ENCODE results near the gene CHST3. TPM values are rescaled to one million over a fixed set of nuclear protein-coding genes. Genes with fewer than 3 reads are reported as not detected.

Gene CHST3
- total and polyA plus RNA-seq, 9 donors: 16.4 to 69.2 (median 36.1) TPM

DNA sequence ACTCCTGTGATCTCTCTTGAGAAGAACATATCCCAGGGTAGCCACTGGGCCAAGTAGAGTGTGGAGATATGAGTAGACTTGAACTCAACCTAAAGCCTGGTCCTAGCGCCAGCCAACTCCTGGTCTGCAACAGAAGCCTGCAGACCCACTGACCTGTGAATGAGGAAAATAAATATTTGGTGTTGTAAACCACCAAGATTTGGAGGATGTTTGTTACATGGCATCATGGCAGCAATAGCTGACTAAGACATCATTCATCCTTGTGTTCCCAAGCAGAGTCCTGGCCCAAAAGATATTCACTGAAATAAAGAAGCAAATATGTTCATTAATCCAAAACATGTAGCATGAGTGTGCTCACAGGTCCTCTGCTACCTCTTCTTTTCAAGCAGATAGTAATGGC, 26.0 kb upstream of the CHST3 start:
- Histone ChIP-seq H3K36me3 (no peaks in the 10 kb centered on the region), H3K27me3 (no peaks in the 10 kb centered on the region), H3K4me3 (no peak overlapping the region), H3K27ac (no peak overlapping the region), H3K9me3 (no peaks in the 10 kb centered on the region), H3K4me1 (ENCODE audit: insufficient read depth) (no peaks in the 10 kb centered on the region)
- no peak for TF ChIP-seq POLR2A (IDR thresholded peaks at IDR 0.05)
- TF ChIP-seq, protein P1, sequence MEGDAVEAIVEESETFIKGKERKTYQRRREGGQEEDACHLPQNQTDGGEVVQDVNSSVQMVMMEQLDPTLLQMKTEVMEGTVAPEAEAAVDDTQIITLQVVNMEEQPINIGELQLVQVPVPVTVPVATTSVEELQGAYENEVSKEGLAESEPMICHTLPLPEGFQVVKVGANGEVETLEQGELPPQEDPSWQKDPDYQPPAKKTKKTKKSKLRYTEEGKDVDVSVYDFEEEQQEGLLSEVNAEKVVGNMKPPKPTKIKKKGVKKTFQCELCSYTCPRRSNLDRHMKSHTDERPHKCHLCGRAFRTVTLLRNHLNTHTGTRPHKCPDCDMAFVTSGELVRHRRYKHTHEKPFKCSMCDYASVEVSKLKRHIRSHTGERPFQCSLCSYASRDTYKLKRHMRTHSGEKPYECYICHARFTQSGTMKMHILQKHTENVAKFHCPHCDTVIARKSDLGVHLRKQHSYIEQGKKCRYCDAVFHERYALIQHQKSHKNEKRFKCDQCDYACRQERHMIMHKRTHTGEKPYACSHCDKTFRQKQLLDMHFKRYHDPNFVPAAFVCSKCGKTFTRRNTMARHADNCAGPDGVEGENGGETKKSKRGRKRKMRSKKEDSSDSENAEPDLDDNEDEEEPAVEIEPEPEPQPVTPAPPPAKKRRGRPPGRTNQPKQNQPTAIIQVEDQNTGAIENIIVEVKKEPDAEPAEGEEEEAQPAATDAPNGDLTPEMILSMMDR (IDR thresholded peaks at IDR 0.05): no peak
- TF ChIP-seq EP300 (IDR thresholded peaks at IDR 0.05): no peak
- intact Hi-C loops (cut with DNase I): no loop called here
- 100% methylated on average over 1 of the region's 1 CpG for WGBS, 3 donors
- DNase-seq: no peak

DNA sequence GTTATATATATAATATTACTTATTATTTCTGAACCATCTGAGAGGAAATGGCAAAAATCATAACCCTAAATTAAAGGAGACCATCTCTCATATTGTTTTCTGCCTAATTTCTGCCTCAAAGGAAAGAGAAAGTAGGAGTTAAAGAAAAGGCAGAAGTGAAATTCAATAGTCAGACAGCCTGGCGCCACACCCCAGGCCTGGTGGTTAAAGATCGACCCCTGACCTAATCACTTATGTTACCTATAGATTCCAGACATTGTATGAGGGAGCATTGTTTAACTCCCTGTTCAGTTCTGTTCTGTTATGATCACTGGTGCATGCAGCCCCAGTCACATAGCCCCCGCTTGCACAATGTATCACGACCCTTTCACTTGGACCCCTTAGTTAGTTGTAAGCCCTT, 24.9 kb upstream of the CHST3 start:
- H3K27ac ChIP-seq: no peak overlapping the region
- no peaks in the 10 kb centered on the region for H3K27me3 ChIP-seq
- H3K9me3 ChIP-seq: no peaks in the 10 kb centered on the region
- TF ChIP-seq, protein P1 (IDR thresholded peaks at IDR 0.05): no peak
- no peak for TF ChIP-seq EP300 (IDR thresholded peaks at IDR 0.05)
- no peak for TF ChIP-seq POLR2A (IDR thresholded peaks at IDR 0.05)
- no peak overlapping the region for H3K4me3 ChIP-seq
- intact Hi-C loops (cut with DNase I): no loop called here
- no peaks in the 10 kb centered on the region for H3K36me3 ChIP-seq
- H3K4me1 ChIP-seq (ENCODE audit: insufficient read depth): no peaks in the 10 kb centered on the region
- no peak for DNase-seq
- 91 to 93% (median 93%) methylated on average over 4 of the region's 4 CpGs for WGBS, 3 donors

DNA sequence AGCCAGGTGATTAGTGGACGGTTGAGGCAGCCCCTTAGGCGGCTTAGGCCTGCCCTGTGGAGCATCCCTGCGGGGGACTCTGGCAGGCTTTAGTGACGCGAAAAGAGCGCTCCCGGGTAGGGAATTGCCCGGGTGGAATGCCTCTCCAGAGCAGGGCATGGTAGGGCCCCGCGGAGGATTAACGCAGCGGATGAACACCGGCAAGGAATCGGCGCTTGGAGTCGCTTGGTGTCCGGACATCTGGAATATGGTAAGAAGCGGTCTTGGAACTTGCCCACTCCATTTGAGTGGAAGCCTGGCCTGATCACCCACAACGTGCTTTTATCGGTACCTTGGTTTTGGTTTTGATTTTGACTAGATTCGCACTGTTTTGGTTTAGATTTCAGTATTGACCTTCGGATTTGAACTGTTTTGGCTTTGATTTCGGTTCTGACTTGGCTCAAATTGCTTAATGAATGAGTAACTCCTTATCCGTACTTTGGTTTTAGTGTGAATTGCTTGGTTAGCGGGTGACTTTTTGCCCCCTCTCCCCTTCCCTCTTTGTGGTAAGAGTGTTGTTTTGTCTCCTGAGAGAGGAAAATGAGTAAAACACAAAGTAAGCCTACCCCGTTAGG, 24.2 kb upstream of the CHST3 start:
- 78 to 88% (median 81%) methylated on average over 26 of the region's 26 CpGs for WGBS, 3 donors
- H3K4me3 ChIP-seq: no peak overlapping the region

DNA sequence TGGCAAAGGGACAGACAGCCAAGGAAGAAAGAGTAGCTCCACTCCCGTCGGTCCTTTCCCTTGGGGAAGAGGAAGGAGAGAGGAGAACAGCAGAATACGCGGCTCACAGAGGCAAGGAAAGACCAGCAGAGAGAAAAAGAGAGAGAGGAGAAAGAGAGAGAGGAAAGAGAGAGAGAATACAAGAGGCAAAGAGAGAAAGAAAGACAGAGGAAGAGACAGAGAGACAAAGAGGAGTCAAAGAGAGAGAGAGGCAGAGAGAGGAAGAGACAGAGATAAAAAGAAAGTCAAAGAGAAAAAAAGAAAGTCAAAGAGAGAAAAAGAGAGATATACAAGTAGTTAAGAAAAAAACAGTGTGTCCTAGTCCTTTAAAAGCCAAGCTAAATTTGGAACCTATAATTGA, 23.4 kb upstream of the CHST3 start:
- 82 to 91% (median 90%) methylated on average over 4 of the region's 4 CpGs for WGBS, 3 donors
- H3K9me3 ChIP-seq: no peaks in the 10 kb centered on the region
- no peaks in the 10 kb centered on the region for H3K27me3 ChIP-seq
- H3K4me1 ChIP-seq (ENCODE audit: insufficient read depth): no peaks in the 10 kb centered on the region
- DNase-seq: no peak
- no peaks in the 10 kb centered on the region for H3K36me3 ChIP-seq
- intact Hi-C loops (cut with DNase I): no loop called here
- H3K4me3 ChIP-seq: no peak overlapping the region
- no peak overlapping the region for H3K27ac ChIP-seq
- TF ChIP-seq, protein P1 (IDR thresholded peaks at IDR 0.05): no peak
- TF ChIP-seq EP300 (IDR thresholded peaks at IDR 0.05): no peak
- no peak for TF ChIP-seq POLR2A (IDR thresholded peaks at IDR 0.05)

More for the DNA sequence above, 24.2 kb upstream of the CHST3 start:
- no peak for DNase-seq
- Histone ChIP-seq H3K36me3 (no peaks in the 10 kb centered on the region), H3K9me3 (no peaks in the 10 kb centered on the region), H3K4me1 (ENCODE audit: insufficient read depth) (no peaks in the 10 kb centered on the region), H3K27ac (no peak overlapping the region), H3K27me3 (no peaks in the 10 kb centered on the region)
- TF ChIP-seq, protein P1 (IDR thresholded peaks at IDR 0.05): no peak
- TF ChIP-seq EP300 (IDR thresholded peaks at IDR 0.05) (no peak), POLR2A (IDR thresholded peaks at IDR 0.05) (no peak)
- intact Hi-C loops (cut with DNase I): no loop called here
